ENCODE data around the gene CARD11.
"Not testable (repeated sequence)": the region's sequence is repeated elsewhere in the genome, so short reads cannot be mapped to it uniquely, and the experiment has no call there.

CARD11 gene

GRCh38 chr7:2959103-2959680 is 84.5 kb downstream of the CARD11 start:
- DNase-seq = no peak

GRCh38 chr7:2958416-2959102 is 85.1 kb downstream of the CARD11 start:
- no peak for DNase-seq

- not testable (repeated sequence) for DNase-seq
Measured at GRCh38 chr7:2957369-2957727, 86.3 kb downstream of the CARD11 start.

- DNase-seq = peak; percentile 88
Measured at GRCh38 chr7:2956526-2957368, 86.9 kb downstream of the CARD11 start.

GRCh38 chr7:2956076-2956475 is 87.6 kb downstream of the CARD11 start:
- no peak for DNase-seq

- DNase-seq = peak; percentile 4
Measured at GRCh38 chr7:2955269-2955668, 88.4 kb downstream of the CARD11 start.

- DNase-seq = no peak
Measured at GRCh38 chr7:2954433-2954853, 89.2 kb downstream of the CARD11 start.

GRCh38 chr7:2953588-2954407 is 89.9 kb downstream of the CARD11 start:
- no peak for DNase-seq

GRCh38 chr7:2953099-2953498 is 90.6 kb downstream of the CARD11 start:
- DNase-seq = no peak

GRCh38 chr7:2952316-2952715 is 91.4 kb downstream of the CARD11 start:
- DNase-seq = no peak

- peak; percentile 38 for DNase-seq
Measured at GRCh38 chr7:2950578-2950977, 93.1 kb downstream of the CARD11 start.

GRCh38 chr7:2948749-2949148 is 94.9 kb downstream of the CARD11 start:
- no peak for DNase-seq

- DNase-seq = no peak
Measured at GRCh38 chr7:2947058-2947780, 96.4 kb downstream of the CARD11 start.

GRCh38 chr7:2945171-2945570 is 98.5 kb downstream of the CARD11 start:
- no peak for DNase-seq

GRCh38 chr7:2944739-2945138 is 98.9 kb downstream of the CARD11 start:
- no peak for DNase-seq

GRCh38 chr7:2943851-2944601 is 99.6 kb downstream of the CARD11 start:
- no peak for DNase-seq

GRCh38 chr7:2941216-2941859 is 102.3 kb downstream of the CARD11 start:
- no peak for DNase-seq

GRCh38 chr7:2940466-2940865 is 103.2 kb downstream of the CARD11 start:
- DNase-seq = no peak

GRCh38 chr7:2939193-2939885 is 104.3 kb downstream of the CARD11 start:
- DNase-seq = peak; percentile 8

- DNase-seq = no peak
Measured at GRCh38 chr7:2938514-2939192, 105.0 kb downstream of the CARD11 start.

Data from OCI-M1 (cell line).